OCI-LY7 (cell line): ENCODE results near the gene DAPK2. TPM values are rescaled to one million over a fixed set of nuclear protein-coding genes. Genes with fewer than 3 reads are reported as not detected.
"Not testable (repeated sequence)": the region's sequence is repeated elsewhere in the genome, so short reads cannot be mapped to it uniquely, and the experiment has no call there.

Experiments used
- BruUV-seq: library from RNA; stranded (reverse); fragments of 400-500 nt; replicated peaks from 2 replicates; lab custom pipeline; 2021; lab: Mats Ljungman, UMichigan
- CTCF ChIA-PET: fragments of 300-600 bp; sonication (Branson Sonifier 250); formaldehyde crosslinking; loops from one replicate; lab custom pipeline; 2022; ENCODE audit warnings: antibody characterized with exemption; ENCODE audit not compliant: unreplicated experiment; lab: Charles Lee
- POLR2A ChIA-PET: fragments of 300-600 bp; sonication (Branson Sonifier 250); formaldehyde crosslinking; loops from one replicate; lab custom pipeline; 2022; ENCODE audit warnings: antibody characterized with exemption; lab: Charles Lee
- DNase-seq: peaks from one replicate; pipeline ENCODE4 v3.0.0-alpha.2; 2015; ENCODE audit warnings: low spot score
- H2AFZ ChIP-seq: fragments of 200-600 bp; sonication (generic), shearing (Covaris generic); 2 replicates; pipeline ENCODE4 v1.6.1; 2014; ENCODE audit warnings: mild to moderate bottlenecking, antibody characterized with exemption, low read length, moderate library complexity
- H3K27ac ChIP-seq: fragments of 200-600 bp; sonication (generic); 2 replicates; pipeline ENCODE4 v1.5.1; 2014; ENCODE audit warnings: mixed run types, low read depth, mild to moderate bottlenecking, moderate library complexity, low read length, inconsistent platforms; ENCODE audit not compliant: poor library complexity, severe bottlenecking
- H3K36me3 ChIP-seq: fragments of 200-600 bp; sonication (generic); 2 replicates; pipeline ENCODE4 v1.6.1; 2014; ENCODE audit warnings: mild to moderate bottlenecking, antibody characterized with exemption, low read length, moderate library complexity, mixed read lengths; ENCODE audit not compliant: insufficient read depth
- H3K4me1 ChIP-seq: fragments of 200-600 bp; sonication (generic); 2 replicates; pipeline ENCODE4 v1.5.1; 2014; ENCODE audit warnings: mild to moderate bottlenecking, low read length; ENCODE audit not compliant: insufficient read depth, poor library complexity, severe bottlenecking
- H3K4me2 ChIP-seq: fragments of 200-600 bp; sonication (generic); 2 replicates; pipeline ENCODE4 v1.6.1; 2014; ENCODE audit warnings: mild to moderate bottlenecking, low read length
- H3K4me3 ChIP-seq: fragments of 200-600 bp; sonication (generic); 2 replicates; pipeline ENCODE4 v1.5.1; 2014; ENCODE audit warnings: mild to moderate bottlenecking, low read depth, low read length; ENCODE audit not compliant: poor library complexity, severe bottlenecking
- H3K79me2 ChIP-seq: fragments of 200-600 bp; sonication (generic); 2 replicates; pipeline ENCODE4 v1.6.1; 2016; ENCODE audit warnings: low read depth, mild to moderate bottlenecking, low read length, moderate library complexity, mixed read lengths; ENCODE audit not compliant: insufficient read depth
- H3K9me2 ChIP-seq: fragments of 200-600 bp; sonication (generic); 2 replicates; pipeline ENCODE4 v1.6.1; 2016; ENCODE audit warnings: mild to moderate bottlenecking, low read length, mixed read lengths; ENCODE audit not compliant: insufficient read depth
- H3K9me3 ChIP-seq: fragments of 200-600 bp; sonication (generic); 2 replicates; pipeline ENCODE4 v1.6.1; 2014; ENCODE audit warnings: mild to moderate bottlenecking, mixed run types, low read length, mixed read lengths
- H4K20me1 ChIP-seq: fragments of 200-600 bp; sonication (generic); 2 replicates; pipeline ENCODE4 v1.6.1; 2014; ENCODE audit warnings: mild to moderate bottlenecking, antibody characterized with exemption, low read length, moderate library complexity, mixed read lengths; ENCODE audit not compliant: insufficient read depth
- EZH2phosphoT487 ChIP-seq: fragments of 200-600 bp; sonication (generic); IDR thresholded peaks from 2 replicates; pipeline ENCODE4 v1.6.1; 2018; ENCODE audit warnings: low read depth, borderline replicate concordance, mild to moderate bottlenecking, mixed run types, antibody characterized with exemption, low read length, moderate library complexity, mixed read lengths
- intact Hi-C: fragments of 100-400 bp; cut with micrococcal nuclease; formaldehyde crosslinking; loops from one replicate; pipeline ENCODE4 v1.10.0; 2022; ENCODE audit not compliant: unreplicated experiment
- total RNA-seq, 2 experiments: library from RNA; depleted of rRNA in 1 of 2; stranded (reverse); fragments of >200 nt in 1 of 2; shearing (Covaris generic) in 1 of 2; gene quantifications; 2 replicates each; pipeline ENCODE4 v1.2.3, GENCODE V29; 2014 to 2022
- TF ChIP-seq, protein P1 (sequence below): fragments of 200-600 bp; sonication (generic); conservative IDR thresholded peaks from 2 replicates; pipeline ENCODE4 v1.5.1; 2014; ENCODE audit warnings: mild to moderate bottlenecking, antibody characterized with exemption, low read length, moderate library complexity, mixed read lengths

DAPK2 gene
- total RNA-seq, 2 experiments from 2014 or later = 0.36 to 1.2 TPM

DNA sequence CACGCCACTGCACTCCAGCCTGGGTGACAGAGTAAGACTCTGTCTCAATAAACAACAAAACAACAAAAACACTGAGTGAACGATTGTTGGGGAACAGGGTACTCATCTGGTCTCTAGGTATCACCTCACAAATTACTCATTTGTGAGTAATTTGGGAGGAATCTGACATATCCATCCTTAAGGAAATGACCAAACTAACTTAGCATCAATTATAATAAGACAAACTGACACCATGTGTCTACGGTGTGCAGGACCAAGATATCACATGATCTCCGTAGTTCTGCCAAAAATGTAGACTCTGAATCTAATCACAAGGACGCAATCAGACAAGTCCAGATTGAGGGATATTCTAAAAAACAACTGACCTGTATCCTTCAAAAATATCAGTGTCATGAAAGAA lies 12.0 kb upstream of the DAPK2 start:
- Histone ChIP-seq H3K4me1 (no peaks in the 10 kb centered on the region), H3K27ac (no peak overlapping the region), H2AFZ (no peak overlapping the region), H3K4me3 (no peak overlapping the region), H3K4me2 (no peak overlapping the region), H3K36me3 (no peaks in the 10 kb centered on the region), H3K79me2 (no peaks in the 10 kb centered on the region), H3K9me2 (no peaks in the 10 kb centered on the region), H4K20me1 (no peaks in the 10 kb centered on the region), H3K9me3 (no peaks in the 10 kb centered on the region)
- no TSS peak for BruUV-seq
- ChIA-PET POLR2A (no interaction called here), CTCF (no interaction called here)
- intact Hi-C loops = no loop called here
- TF ChIP-seq, protein P1, sequence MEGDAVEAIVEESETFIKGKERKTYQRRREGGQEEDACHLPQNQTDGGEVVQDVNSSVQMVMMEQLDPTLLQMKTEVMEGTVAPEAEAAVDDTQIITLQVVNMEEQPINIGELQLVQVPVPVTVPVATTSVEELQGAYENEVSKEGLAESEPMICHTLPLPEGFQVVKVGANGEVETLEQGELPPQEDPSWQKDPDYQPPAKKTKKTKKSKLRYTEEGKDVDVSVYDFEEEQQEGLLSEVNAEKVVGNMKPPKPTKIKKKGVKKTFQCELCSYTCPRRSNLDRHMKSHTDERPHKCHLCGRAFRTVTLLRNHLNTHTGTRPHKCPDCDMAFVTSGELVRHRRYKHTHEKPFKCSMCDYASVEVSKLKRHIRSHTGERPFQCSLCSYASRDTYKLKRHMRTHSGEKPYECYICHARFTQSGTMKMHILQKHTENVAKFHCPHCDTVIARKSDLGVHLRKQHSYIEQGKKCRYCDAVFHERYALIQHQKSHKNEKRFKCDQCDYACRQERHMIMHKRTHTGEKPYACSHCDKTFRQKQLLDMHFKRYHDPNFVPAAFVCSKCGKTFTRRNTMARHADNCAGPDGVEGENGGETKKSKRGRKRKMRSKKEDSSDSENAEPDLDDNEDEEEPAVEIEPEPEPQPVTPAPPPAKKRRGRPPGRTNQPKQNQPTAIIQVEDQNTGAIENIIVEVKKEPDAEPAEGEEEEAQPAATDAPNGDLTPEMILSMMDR = no peak
- no peak for TF ChIP-seq EZH2phosphoT487
- DNase-seq = no peak

DNA sequence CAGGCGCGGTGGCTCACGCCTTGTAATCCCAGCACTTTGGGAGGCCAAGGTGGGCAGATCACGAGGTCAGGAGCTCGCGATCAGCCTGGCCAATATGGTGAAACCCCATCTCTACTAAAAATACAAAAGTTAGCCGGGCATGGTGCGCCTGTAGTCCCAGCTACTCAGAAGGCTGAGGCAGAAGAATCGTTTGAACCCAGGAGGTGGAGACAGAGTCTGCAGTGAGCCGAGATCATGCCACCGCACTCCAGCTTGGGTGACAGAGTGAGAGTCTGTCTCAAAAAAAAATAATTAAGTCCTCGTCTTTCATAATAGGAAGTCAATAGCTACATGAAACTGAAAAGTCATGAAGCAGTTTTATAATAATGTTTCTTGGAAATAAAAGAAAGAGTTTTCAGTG lies 7.4 kb upstream of the DAPK2 start:
- H3K9me2 ChIP-seq, H3K4me2 ChIP-seq, H3K79me2 ChIP-seq, H2AFZ ChIP-seq, H3K36me3 ChIP-seq, BruUV-seq, POLR2A ChIA-PET, DNase-seq, H3K4me1 ChIP-seq, H3K9me3 ChIP-seq, H3K4me3 ChIP-seq, CTCF ChIA-PET, H3K27ac ChIP-seq, intact Hi-C loops, H4K20me1 ChIP-seq: not testable (repeated sequence)

DNA sequence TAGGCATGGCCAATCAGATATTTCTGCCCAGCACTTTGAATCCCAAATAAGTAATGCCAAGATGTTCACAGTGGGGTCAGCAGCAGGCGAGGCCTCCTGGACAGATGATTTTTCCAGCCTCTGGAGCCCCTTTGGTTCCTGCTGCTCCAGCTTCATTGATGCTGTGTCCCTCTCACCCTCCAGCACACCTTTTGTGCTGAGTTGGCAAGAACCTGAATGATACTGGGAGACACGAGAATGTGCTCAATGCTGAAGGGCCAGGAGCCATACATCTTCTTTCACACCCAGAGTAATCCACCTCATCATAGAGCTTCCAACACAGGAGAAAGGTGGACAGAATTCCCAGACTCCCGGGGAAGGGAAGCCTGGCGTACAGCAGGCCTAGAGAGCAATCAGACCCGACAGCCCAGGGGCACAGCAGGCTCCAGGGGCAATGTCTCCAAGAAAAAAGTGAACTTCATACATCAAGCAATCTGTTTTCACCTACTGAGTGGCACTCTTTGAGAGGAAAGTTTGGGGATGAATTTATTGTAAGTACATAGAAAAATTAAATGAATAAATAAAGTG lies 6.7 kb upstream of the DAPK2 start:
- no peak for DNase-seq
- no TSS peak for BruUV-seq
- no peaks in the 10 kb centered on the region for H3K36me3 ChIP-seq
- no peaks in the 10 kb centered on the region for H3K9me2 ChIP-seq
- H2AFZ ChIP-seq = no peak overlapping the region
- H3K9me3 ChIP-seq = no peaks in the 10 kb centered on the region
- TF ChIP-seq EZH2phosphoT487 = no peak
- no peaks in the 10 kb centered on the region for H3K79me2 ChIP-seq
- no peaks in the 10 kb centered on the region for H4K20me1 ChIP-seq
- POLR2A ChIA-PET = interaction anchor here (0.6 kb wide), 1 partner anchor 1308 kb away, joined by 3 read pairs; no protein-coding TSS in a partner anchor
- intact Hi-C loops = no loop called here
- H3K4me2 ChIP-seq = no peak overlapping the region
- CTCF ChIA-PET = no interaction called here
- H3K27ac ChIP-seq = no peak overlapping the region
- H3K4me3 ChIP-seq = no peak overlapping the region
- H3K4me1 ChIP-seq = peaks cover 13% of the 10 kb centered on the region
